H9 (cell line): ENCODE data around the gene TUT7. TPM values are rescaled to one million over a fixed set of nuclear protein-coding genes. Genes with fewer than 3 reads are reported as not detected.

Experiments used
- DNase-seq: peaks from one replicate; pipeline ENCODE4 v3.0.0-alpha.2; 2017
- H2AFZ ChIP-seq: one replicate; pipeline ENCODE4 v1.6.1; 2013; ENCODE audit warnings: mild to moderate bottlenecking, low read length, control low read depth, moderate library complexity
- H2AK5ac ChIP-seq: 2 replicates; pipeline ENCODE4 v1.6.1; 2013; ENCODE audit warnings: low read length, control low read depth, mixed read lengths; ENCODE audit not compliant: insufficient read length
- H2BK120ac ChIP-seq: one replicate; pipeline ENCODE4 v1.6.1; 2013; ENCODE audit warnings: low read depth, mild to moderate bottlenecking, low read length, control low read depth, inconsistent platforms; ENCODE audit not compliant: poor library complexity, severe bottlenecking
- H2BK12ac ChIP-seq: 2 replicates; pipeline ENCODE4 v1.6.1; 2013; ENCODE audit warnings: low read length, control low read depth, mixed read lengths, low read depth; ENCODE audit not compliant: insufficient read length
- H2BK15ac ChIP-seq: 2 replicates; pipeline ENCODE4 v1.6.1; 2013; ENCODE audit warnings: low read depth, low read length, control low read depth
- H2BK20ac ChIP-seq: one replicate; pipeline ENCODE4 v1.6.1; 2013; ENCODE audit warnings: low read depth, mild to moderate bottlenecking, low read length, control low read depth, inconsistent platforms; ENCODE audit not compliant: poor library complexity, severe bottlenecking
- H2BK5ac ChIP-seq: 2 replicates; pipeline ENCODE4 v1.6.1; 2013; ENCODE audit warnings: low read length, control low read depth, mixed read lengths; ENCODE audit not compliant: insufficient read length
- H3K14ac ChIP-seq: 2 replicates; pipeline ENCODE4 v1.6.1; 2013; ENCODE audit warnings: low read length, control low read depth; ENCODE audit not compliant: insufficient read depth
- H3K18ac ChIP-seq: 2 replicates; pipeline ENCODE4 v1.6.1; 2013; ENCODE audit warnings: low read depth, mild to moderate bottlenecking, mixed read lengths, low read length, control low read depth; ENCODE audit not compliant: insufficient read length
- H3K23ac ChIP-seq: 2 replicates; pipeline ENCODE4 v1.6.1; 2013; ENCODE audit warnings: low read length, control low read depth, mixed read lengths, low read depth; ENCODE audit not compliant: insufficient read length
- H3K23me2 ChIP-seq: 2 replicates; pipeline ENCODE4 v1.6.1; 2013; ENCODE audit warnings: low read depth, mild to moderate bottlenecking, mixed read lengths, low read length, control low read depth; ENCODE audit not compliant: insufficient read length, poor library complexity, severe bottlenecking
- H3K27ac ChIP-seq: 2 replicates; pipeline ENCODE4 v1.5.1; 2013; ENCODE audit warnings: low read length, control low read depth, mixed read lengths, low read depth; ENCODE audit not compliant: insufficient read length
- H3K27me3 ChIP-seq: 2 replicates; pipeline ENCODE4 v1.6.1; 2013; ENCODE audit warnings: low read length, control low read depth, inconsistent platforms; ENCODE audit not compliant: insufficient read depth
- H3K4ac ChIP-seq: 2 replicates; pipeline ENCODE4 v1.6.1; 2013; ENCODE audit warnings: low read depth, mild to moderate bottlenecking, control low read depth, inconsistent platforms, low read length, moderate library complexity
- H3K4me1 ChIP-seq: 2 replicates; pipeline ENCODE4 v1.6.1; 2013; ENCODE audit warnings: low read length, control low read depth, inconsistent platforms; ENCODE audit not compliant: insufficient read depth
- H3K4me2 ChIP-seq: 2 replicates; pipeline ENCODE4 v1.6.1; 2013; ENCODE audit warnings: low read length, control low read depth, mixed read lengths; ENCODE audit not compliant: insufficient read length, insufficient read depth
- H3K56ac ChIP-seq: 2 replicates; pipeline ENCODE4 v1.6.1; 2013; ENCODE audit warnings: low read depth, mild to moderate bottlenecking, mixed read lengths, low read length, control low read depth; ENCODE audit not compliant: insufficient read length
- H3K79me1 ChIP-seq: 2 replicates; pipeline ENCODE4 v1.6.1; 2013; ENCODE audit warnings: low read depth, mild to moderate bottlenecking, moderate library complexity, low read length, control low read depth, inconsistent platforms; ENCODE audit not compliant: insufficient read depth, poor library complexity, severe bottlenecking
- H3K79me2 ChIP-seq: 2 replicates; pipeline ENCODE4 v1.6.1; 2013; ENCODE audit warnings: low read length, control low read depth, inconsistent platforms; ENCODE audit not compliant: insufficient read depth
- H3K9ac ChIP-seq: 2 replicates; pipeline ENCODE4 v1.6.1; 2013; ENCODE audit warnings: low read length, control low read depth, mixed read lengths; ENCODE audit not compliant: insufficient read length; ENCODE audit errors: extremely low read depth
- H3K9me3 ChIP-seq: one replicate; pipeline ENCODE4 v1.6.1; 2013; ENCODE audit warnings: low read depth, low read length, inconsistent platforms; ENCODE audit not compliant: control insufficient read depth
- H3T11ph ChIP-seq: one replicate; pipeline ENCODE4 v1.6.1; 2013; ENCODE audit warnings: mild to moderate bottlenecking, low read length, control low read depth, inconsistent platforms
- H4K20me1 ChIP-seq: one replicate; pipeline ENCODE4 v1.6.1; 2013; ENCODE audit not compliant: control insufficient read depth, insufficient read length, insufficient read depth
- H4K5ac ChIP-seq: 2 replicates; pipeline ENCODE4 v1.6.1; 2013; ENCODE audit warnings: low read depth, mild to moderate bottlenecking, mixed read lengths, low read length, control low read depth; ENCODE audit not compliant: insufficient read length
- H4K8ac ChIP-seq: replicated peaks from 2 replicates; pipeline ENCODE4 v1.6.1; 2013; ENCODE audit warnings: low read length, control low read depth, mixed read lengths, low read depth; ENCODE audit not compliant: insufficient read length
- H4K91ac ChIP-seq: 2 replicates; pipeline ENCODE4 v1.6.1; 2013; ENCODE audit warnings: low read depth, mild to moderate bottlenecking, moderate library complexity, mixed read lengths, low read length, control low read depth; ENCODE audit not compliant: insufficient read length
- H3K27ac Mint-ChIP-seq, 3 experiments: 2 replicates in 2 of 3; 3 replicates in 1 of 3; pipeline ENCODE4 v1.8.0; 2020 to 2021; ENCODE audit warnings: mixed read lengths in 3 of 3, mild to moderate bottlenecking in 1 of 3, moderate library complexity in 1 of 3
- H3K27me3 Mint-ChIP-seq: 2 replicates; pipeline ENCODE4 v1.8.0; 2021; ENCODE audit warnings: low read depth, mild to moderate bottlenecking, moderate library complexity, mixed read lengths
- H3K36me3 Mint-ChIP-seq, 3 experiments: 2 replicates in 2 of 3; 3 replicates in 1 of 3; pipeline ENCODE4 v1.8.0; 2020 to 2021; ENCODE audit warnings: low read depth in 3 of 3, mixed read lengths in 3 of 3; ENCODE audit not compliant: insufficient read depth in 1 of 3
- H3K4me1 Mint-ChIP-seq, 2 experiments: 2 replicates each; pipeline ENCODE4 v1.8.0; 2020; ENCODE audit warnings: mixed read lengths in 2 of 2
- H3K4me3 Mint-ChIP-seq, 2 experiments: 2 replicates in 1 of 2; 3 replicates in 1 of 2; pipeline ENCODE4 v1.8.0; 2020 to 2021; ENCODE audit warnings: mild to moderate bottlenecking in 2 of 2, mixed read lengths in 2 of 2, moderate library complexity in 1 of 2
- H3K9me3 Mint-ChIP-seq, 2 experiments: 2 replicates in 1 of 2; 3 replicates in 1 of 2; pipeline ENCODE4 v1.8.0; 2020; ENCODE audit warnings: mild to moderate bottlenecking in 2 of 2, mixed read lengths in 2 of 2, moderate library complexity in 1 of 2
- CTCF ChIP-seq: fragments of 200-600 bp; sonication (generic); conservative IDR thresholded peaks from 3 replicates; pipeline ENCODE4 v1.8.0; 2021; ENCODE audit warnings: antibody characterized with exemption, mild to moderate bottlenecking
- WGBS: extraction: QIAGEN DNeasy Blood & Tissue Kit; methylation state at CpG from one replicate; pipeline ENCODE4 v1.1.7; 2013; ENCODE audit warnings: missing lambda C conversion rate, low lambda C conversion rate, mixed read lengths; ENCODE audit not compliant: insufficient read length; ENCODE audit errors: extremely low coverage; 5-methylcytosine and 5-hydroxymethylcytosine counted together
- total RNA-seq: library from RNA; stranded (reverse); gene quantifications from 2 replicates; pipeline ENCODE4 v1.2.1, GENCODE V29; 2021

The TUT7 gene
- total RNA-seq, 1 experiment from 2014 or later, result 23.1 TPM

GRCh38 chr9:86340356-86341006, 13.7 kb downstream of the TUT7 start:
- peaks cover 3 to 6% of the 10 kb centered on the region in 2 experiments; a peak in 2 of 4 replicates for H3K4me1 Mint-ChIP-seq
- Histone ChIP-seq H3K4me2 (no peak overlapping the region), H2AK5ac (no peak overlapping the region), H4K20me1 (no peaks in the 10 kb centered on the region), H4K8ac (no peak overlapping the region), H3K27ac (no peak overlapping the region), H3K79me1 (no peaks in the 10 kb centered on the region), H3K18ac (no peak overlapping the region), H3K4me1 (peaks cover 2% of the 10 kb centered on the region; the same call in 1 of the 2 replicates), H2BK20ac (no peak overlapping the region), H3K56ac (no peak overlapping the region), H3T11ph (no peak overlapping the region), H4K91ac (no peak overlapping the region), H3K23me2 (no peaks in the 10 kb centered on the region), H3K79me2 (no peaks in the 10 kb centered on the region), H3K14ac (no peak overlapping the region), H2BK5ac (no peak overlapping the region), H3K27me3 (no peaks in the 10 kb centered on the region), H2BK120ac (no peak overlapping the region), H3K9ac (no peak overlapping the region), H4K5ac (no peak overlapping the region), H3K9me3 (no peaks in the 10 kb centered on the region), H3K23ac (no peak overlapping the region), H2BK12ac (no peak overlapping the region), H2BK15ac (no peak overlapping the region), H2AFZ (no peak overlapping the region), H3K4ac (no peak overlapping the region)
- no peak overlapping the region for H3K27ac Mint-ChIP-seq
- peaks cover 13 to 73% (median 58%) of the 10 kb centered on the region in 3 experiments; a peak in 6 of 7 replicates for H3K36me3 Mint-ChIP-seq
- DNase-seq, result no peak
- TF ChIP-seq CTCF, result no peak
- no peaks in the 10 kb centered on the region for H3K27me3 Mint-ChIP-seq
- no CpG with 5 or more reads among the region's 1 CpG for WGBS
- no peak overlapping the region for H3K4me3 Mint-ChIP-seq
- H3K9me3 Mint-ChIP-seq, result no peaks in the 10 kb centered on the region
